ENCODE results near the gene ADGRB3. TPM values are rescaled to one million over a fixed set of nuclear protein-coding genes. Genes with fewer than 3 reads are reported as not detected.

ADGRB3 gene
- total RNA-seq, 1 experiment from 2014 or later: not detected

- Histone ChIP-seq H2AFZ (ENCODE audit: low read length) (no peak overlapping the region), H3K4me2 (ENCODE audit: low read depth, low read length, poor library complexity, severe bottlenecking) (no peak overlapping the region), H4K20me1 (ENCODE audit: insufficient read depth, low read depth, low read length) (no peaks in the 10 kb centered on the region), H3K4me1 (ENCODE audit: low read length) (no peaks in the 10 kb centered on the region), H3K9me2 (replicated peaks; ENCODE audit: insufficient read depth, low read length) (no peaks in the 10 kb centered on the region), H3K36me3 (ENCODE audit: insufficient read depth, low read length) (no peaks in the 10 kb centered on the region), H3K27me3 (ENCODE audit: low read length) (no peaks in the 10 kb centered on the region), H3K9me3 (ENCODE audit: low read length) (no peaks in the 10 kb centered on the region), H3K79me2 (ENCODE audit: low read length) (no peaks in the 10 kb centered on the region), H3K27ac (ENCODE audit: low read length) (no peak overlapping the region), H3K9ac (ENCODE audit: low read length) (no peak overlapping the region), H3K4me3 (ENCODE audit: low read length) (no peak overlapping the region)
- DNase-seq: no peak
Observed at GRCh38 chr6:69314001-69314400, 678.9 kb downstream of the ADGRB3 start.

DNA sequence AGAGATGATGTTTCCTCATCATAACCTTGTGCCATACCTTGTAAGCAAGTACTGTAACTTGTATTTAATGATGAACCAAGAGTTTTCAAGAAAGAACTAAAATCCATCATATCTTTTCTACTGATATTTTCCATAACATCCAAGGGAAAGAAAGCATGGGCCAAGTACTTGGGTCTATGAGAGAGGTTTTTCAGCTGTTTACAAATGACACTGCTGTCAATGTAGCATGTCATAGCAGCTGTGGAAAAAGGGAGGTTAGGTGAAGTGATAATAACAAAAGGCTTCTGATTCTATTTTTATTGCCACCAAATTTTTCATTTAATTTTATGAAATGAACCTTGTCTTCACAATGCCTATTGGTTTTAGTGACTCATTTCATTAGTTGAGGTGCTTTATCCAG lies 679.4 kb downstream of the ADGRB3 start:
- Histone ChIP-seq H3K27me3 (ENCODE audit: low read length) (no peaks in the 10 kb centered on the region), H3K9me3 (ENCODE audit: low read length) (no peaks in the 10 kb centered on the region)

GRCh38 chr6:69331886-69332285 lies 696.8 kb downstream of the ADGRB3 start:
- DNase-seq: no peak
- no peak overlapping the region for H3K4me2 ChIP-seq (ENCODE audit: low read depth, low read length, poor library complexity, severe bottlenecking)
- no peaks in the 10 kb centered on the region for H3K27me3 ChIP-seq (ENCODE audit: low read length)
- no peaks in the 10 kb centered on the region for H3K4me1 ChIP-seq (ENCODE audit: low read length)
- no peak overlapping the region for H3K4me3 ChIP-seq (ENCODE audit: low read length)
- no peak overlapping the region for H2AFZ ChIP-seq (ENCODE audit: low read length)
- no peaks in the 10 kb centered on the region for H4K20me1 ChIP-seq (ENCODE audit: insufficient read depth, low read depth, low read length)
- no peaks in the 10 kb centered on the region for H3K9me2 ChIP-seq (replicated peaks; ENCODE audit: insufficient read depth, low read length)
- H3K9ac ChIP-seq (ENCODE audit: low read length): no peak overlapping the region
- H3K79me2 ChIP-seq (ENCODE audit: low read length): no peaks in the 10 kb centered on the region
- H3K27ac ChIP-seq (ENCODE audit: low read length): no peak overlapping the region
- no peaks in the 10 kb centered on the region for H3K9me3 ChIP-seq (ENCODE audit: low read length)
- H3K36me3 ChIP-seq (ENCODE audit: insufficient read depth, low read length): no peaks in the 10 kb centered on the region

More for the DNA sequence above, 679.4 kb downstream of the ADGRB3 start:
- no peaks in the 10 kb centered on the region for H4K20me1 ChIP-seq (ENCODE audit: insufficient read depth, low read depth, low read length)
- no peaks in the 10 kb centered on the region for H3K79me2 ChIP-seq (ENCODE audit: low read length)
- no peak overlapping the region for H3K9ac ChIP-seq (ENCODE audit: low read length)
- DNase-seq: no peak
- H3K4me1 ChIP-seq (ENCODE audit: low read length): no peaks in the 10 kb centered on the region
- H3K4me2 ChIP-seq (ENCODE audit: low read depth, low read length, poor library complexity, severe bottlenecking): no peak overlapping the region
- H3K9me2 ChIP-seq (replicated peaks; ENCODE audit: insufficient read depth, low read length): no peaks in the 10 kb centered on the region
- H2AFZ ChIP-seq (ENCODE audit: low read length): no peak overlapping the region
- H3K36me3 ChIP-seq (ENCODE audit: insufficient read depth, low read length): no peaks in the 10 kb centered on the region
- no peak overlapping the region for H3K4me3 ChIP-seq (ENCODE audit: low read length)
- H3K27ac ChIP-seq (ENCODE audit: low read length): no peak overlapping the region

DNA sequence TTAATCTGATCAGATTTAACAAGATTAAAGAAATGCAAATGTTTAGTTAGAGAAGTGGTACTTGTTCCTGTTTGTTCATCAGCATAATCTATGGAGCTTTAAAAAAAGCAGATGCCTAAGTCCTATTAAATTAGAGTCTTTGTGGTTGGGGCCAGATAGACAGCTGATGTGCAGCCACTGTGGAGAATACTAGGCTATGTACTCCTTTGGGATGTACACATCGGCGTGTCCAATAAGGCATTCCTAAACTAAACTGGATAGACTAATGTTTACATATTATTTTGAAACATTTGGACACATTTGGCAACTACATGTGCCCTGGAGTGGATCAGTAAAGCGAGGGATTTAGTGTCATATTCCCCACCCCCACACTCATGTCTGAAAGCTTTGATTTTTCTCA lies 702.2 kb downstream of the ADGRB3 start:
- no peak for DNase-seq
- H3K4me3 ChIP-seq (ENCODE audit: low read length): no peak overlapping the region
- no peaks in the 10 kb centered on the region for H3K9me2 ChIP-seq (replicated peaks; ENCODE audit: insufficient read depth, low read length)

DNA sequence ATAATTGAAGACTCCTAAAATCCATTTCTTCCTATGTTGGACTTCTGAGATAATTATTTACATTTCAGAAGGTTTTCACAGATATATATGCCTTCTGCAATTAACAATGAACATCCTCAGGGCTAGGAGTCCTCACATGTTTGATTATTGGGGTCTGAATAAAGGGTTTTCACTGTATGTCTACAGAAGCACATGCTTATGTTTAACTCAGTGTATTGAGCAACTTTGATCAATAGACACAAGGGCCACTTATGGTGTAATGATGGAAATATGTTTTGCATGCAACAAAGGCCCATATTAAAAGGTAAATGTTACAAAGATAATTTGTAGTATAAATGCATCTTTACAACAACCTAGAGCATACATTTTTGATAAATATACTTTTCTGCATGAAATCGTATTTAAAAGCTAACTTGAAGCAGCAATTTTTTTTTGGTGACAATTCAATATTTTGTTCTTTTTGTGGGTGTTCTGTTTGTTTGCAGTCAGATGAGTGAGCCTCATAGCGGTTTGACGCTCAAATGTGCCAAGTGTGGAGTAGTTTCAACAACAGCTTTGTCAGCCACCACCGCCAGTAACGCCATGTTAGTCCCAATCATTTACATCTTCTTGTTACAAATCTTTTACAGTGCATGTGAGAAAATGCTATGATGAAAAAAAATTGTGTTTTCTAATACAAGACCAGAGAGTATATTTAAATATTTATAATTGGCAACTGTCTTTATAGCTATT lies 703.5 kb downstream of the ADGRB3 start:
- Histone ChIP-seq H3K9ac (ENCODE audit: low read length) (no peak overlapping the region), H3K27me3 (ENCODE audit: low read length) (0 out of 2 replicates have a peak, but pooled peaks cover 3% of the 10 kb centered on the region), H3K9me3 (ENCODE audit: low read length) (no peaks in the 10 kb centered on the region), H2AFZ (ENCODE audit: low read length) (no peak overlapping the region), H3K4me1 (ENCODE audit: low read length) (no peaks in the 10 kb centered on the region), H3K4me3 (ENCODE audit: low read length) (no peak overlapping the region), H3K4me2 (ENCODE audit: low read depth, low read length, poor library complexity, severe bottlenecking) (no peak overlapping the region), H3K36me3 (ENCODE audit: insufficient read depth, low read length) (no peaks in the 10 kb centered on the region), H3K9me2 (replicated peaks; ENCODE audit: insufficient read depth, low read length) (no peaks in the 10 kb centered on the region), H3K79me2 (ENCODE audit: low read length) (no peaks in the 10 kb centered on the region), H4K20me1 (ENCODE audit: insufficient read depth, low read depth, low read length) (no peaks in the 10 kb centered on the region), H3K27ac (ENCODE audit: low read length) (no peak overlapping the region)
- no peak for DNase-seq

More for the DNA sequence above, 702.2 kb downstream of the ADGRB3 start:
- no peaks in the 10 kb centered on the region for H4K20me1 ChIP-seq (ENCODE audit: insufficient read depth, low read depth, low read length)
- no peak overlapping the region for H3K27ac ChIP-seq (ENCODE audit: low read length)
- no peaks in the 10 kb centered on the region for H3K36me3 ChIP-seq (ENCODE audit: insufficient read depth, low read length)
- 0 out of 2 replicates have a peak, but pooled peaks cover 3% of the 10 kb centered on the region for H3K27me3 ChIP-seq (ENCODE audit: low read length)
- no peak overlapping the region for H3K9ac ChIP-seq (ENCODE audit: low read length)
- H2AFZ ChIP-seq (ENCODE audit: low read length): no peak overlapping the region
- H3K79me2 ChIP-seq (ENCODE audit: low read length): no peaks in the 10 kb centered on the region
- no peaks in the 10 kb centered on the region for H3K4me1 ChIP-seq (ENCODE audit: low read length)
- H3K9me3 ChIP-seq (ENCODE audit: low read length): no peaks in the 10 kb centered on the region
- H3K4me2 ChIP-seq (ENCODE audit: low read depth, low read length, poor library complexity, severe bottlenecking): no peak overlapping the region

DNA sequence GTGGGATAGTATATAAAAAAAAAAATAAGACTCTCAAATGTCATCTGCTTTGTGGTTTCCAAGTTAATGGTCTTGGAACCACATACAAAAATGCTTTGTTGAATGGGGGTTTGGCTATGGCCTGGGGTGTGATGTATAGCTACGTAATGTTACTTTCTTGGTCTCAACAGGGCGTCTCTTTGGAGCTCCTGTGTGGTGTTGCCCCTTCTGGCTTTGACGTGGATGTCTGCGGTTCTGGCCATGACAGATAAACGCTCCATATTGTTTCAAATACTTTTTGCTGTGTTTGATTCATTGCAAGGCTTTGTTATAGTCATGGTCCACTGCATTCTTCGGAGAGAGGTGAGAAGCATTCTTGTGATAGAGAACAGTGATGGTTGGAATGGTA lies 704.1 kb downstream of the ADGRB3 start:
- no peaks in the 10 kb centered on the region for H3K4me1 ChIP-seq (ENCODE audit: low read length)
- no peaks in the 10 kb centered on the region for H3K36me3 ChIP-seq (ENCODE audit: insufficient read depth, low read length)
- H2AFZ ChIP-seq (ENCODE audit: low read length): no peak overlapping the region
- H3K9me2 ChIP-seq (replicated peaks; ENCODE audit: insufficient read depth, low read length): no peaks in the 10 kb centered on the region
- no peaks in the 10 kb centered on the region for H3K79me2 ChIP-seq (ENCODE audit: low read length)
- H3K9me3 ChIP-seq (ENCODE audit: low read length): no peaks in the 10 kb centered on the region
- no peak overlapping the region for H3K4me2 ChIP-seq (ENCODE audit: low read depth, low read length, poor library complexity, severe bottlenecking)
- no peak overlapping the region for H3K4me3 ChIP-seq (ENCODE audit: low read length)
- H3K9ac ChIP-seq (ENCODE audit: low read length): no peak overlapping the region
- H3K27me3 ChIP-seq (ENCODE audit: low read length): 0 out of 2 replicates have a peak, but pooled peaks cover 3% of the 10 kb centered on the region
- no peak overlapping the region for H3K27ac ChIP-seq (ENCODE audit: low read length)
- DNase-seq: no peak
- H4K20me1 ChIP-seq (ENCODE audit: insufficient read depth, low read depth, low read length): no peaks in the 10 kb centered on the region

GRCh38 chr6:69340196-69340595 lies 705.1 kb downstream of the ADGRB3 start:
- Histone ChIP-seq H2AFZ (ENCODE audit: low read length) (no peak overlapping the region), H3K4me1 (ENCODE audit: low read length) (no peaks in the 10 kb centered on the region), H4K20me1 (ENCODE audit: insufficient read depth, low read depth, low read length) (no peaks in the 10 kb centered on the region), H3K36me3 (ENCODE audit: insufficient read depth, low read length) (no peaks in the 10 kb centered on the region), H3K79me2 (ENCODE audit: low read length) (no peaks in the 10 kb centered on the region), H3K27ac (ENCODE audit: low read length) (no peak overlapping the region), H3K9me2 (replicated peaks; ENCODE audit: insufficient read depth, low read length) (no peaks in the 10 kb centered on the region), H3K9me3 (ENCODE audit: low read length) (no peaks in the 10 kb centered on the region), H3K4me2 (ENCODE audit: low read depth, low read length, poor library complexity, severe bottlenecking) (no peak overlapping the region), H3K9ac (ENCODE audit: low read length) (no peak overlapping the region), H3K27me3 (ENCODE audit: low read length) (0 out of 2 replicates have a peak, but pooled peaks cover 3% of the 10 kb centered on the region), H3K4me3 (ENCODE audit: low read length) (no peak overlapping the region)
- DNase-seq: no peak

DNA sequence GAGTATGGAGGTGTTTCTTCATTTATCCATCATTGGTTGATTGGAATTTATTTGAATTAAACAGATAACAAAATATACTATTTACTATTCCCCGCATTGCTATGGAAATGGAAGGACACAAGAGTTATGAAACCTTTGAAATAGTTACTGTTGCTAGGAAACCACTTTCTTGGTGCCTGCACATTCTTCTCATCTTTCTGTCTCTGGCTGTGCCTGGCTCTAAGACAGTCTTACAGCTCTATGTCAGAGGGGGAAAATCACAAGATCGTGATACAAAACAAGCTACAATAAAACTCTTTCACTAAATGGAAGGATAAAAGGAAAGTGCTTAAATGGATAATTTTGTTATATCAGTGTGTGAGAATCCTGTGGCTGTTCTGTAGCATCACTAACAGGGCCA lies 708.8 kb downstream of the ADGRB3 start:
- Histone ChIP-seq H3K9me2 (replicated peaks; ENCODE audit: insufficient read depth, low read length) (no peaks in the 10 kb centered on the region), H3K27ac (ENCODE audit: low read length) (no peak overlapping the region), H3K4me1 (ENCODE audit: low read length) (no peaks in the 10 kb centered on the region), H3K4me2 (ENCODE audit: low read depth, low read length, poor library complexity, severe bottlenecking) (no peak overlapping the region), H2AFZ (ENCODE audit: low read length) (no peak overlapping the region), H3K9ac (ENCODE audit: low read length) (no peak overlapping the region), H4K20me1 (ENCODE audit: insufficient read depth, low read depth, low read length) (no peaks in the 10 kb centered on the region), H3K4me3 (ENCODE audit: low read length) (no peak overlapping the region), H3K9me3 (ENCODE audit: low read length) (no peaks in the 10 kb centered on the region), H3K79me2 (ENCODE audit: low read length) (no peaks in the 10 kb centered on the region), H3K36me3 (ENCODE audit: insufficient read depth, low read length) (no peaks in the 10 kb centered on the region), H3K27me3 (ENCODE audit: low read length) (0 out of 2 replicates have a peak, but pooled peaks cover 3% of the 10 kb centered on the region)
- no peak for DNase-seq
